B cell (primary cell): Measurements from ENCODE around the gene CNTNAP2.

Source experiments
- CTCF ChIP-seq: fragments of 200-600 bp; IDR thresholded peaks from one replicate; pipeline ENCODE4 v1.8.0; 2022; ENCODE audit warnings: antibody characterized with exemption, mild to moderate bottlenecking
- EZH2 ChIP-seq: IDR thresholded peaks from 2 replicates; pipeline ENCODE4 v1.6.1; 2012; ENCODE audit warnings: borderline replicate concordance, low read depth, mild to moderate bottlenecking, moderate library complexity, low read length; ENCODE audit not compliant: insufficient read depth, poor library complexity, severe bottlenecking

- TF ChIP-seq CTCF (no peak), EZH2 (no peak)
These were observed 214.8 kb downstream of the CNTNAP2 start for GRCh38 chr7:146331369-146331768.
